GM18867 (cell line): Measurements from ENCODE around the gene SMR3A.

Experiments
- ATAC-seq: cut with Tn5 transposase; IDR thresholded peaks from one replicate; pipeline ENCODE4 v1.9.1; 2021; ENCODE audit warnings: mild to moderate bottlenecking, moderate library complexity; ENCODE audit not compliant: unreplicated experiment

SMR3A gene

GRCh38 chr4:70360460-70360859 lies at the start of gene SMR3A:
Gene SMR3A (plus strand): TSS chr4:70360760. CDS start chr4:70362116, 1,356 bp downstream.
- ATAC-seq = no peak

GRCh38 chr4:70313736-70314135 lies 46.8 kb upstream of the SMR3A start:
- ATAC-seq = no peak

- ATAC-seq = peak; percentile 93
Observed at GRCh38 chr4:70315928-70316327, 44.6 kb upstream of the SMR3A start.

- no peak for ATAC-seq
Observed at GRCh38 chr4:70326052-70326451, 34.5 kb upstream of the SMR3A start.

GRCh38 chr4:70334681-70335080 lies 25.9 kb upstream of the SMR3A start, which contains the start of gene CABS1:
Gene CABS1 (plus strand): TSS chr4:70334981. CDS start chr4:70335040, 59 bp downstream.
- no peak for ATAC-seq

- no peak for ATAC-seq
Observed at GRCh38 chr4:70336043-70336442, 24.5 kb upstream of the SMR3A start.

- no peak for ATAC-seq
Observed at GRCh38 chr4:70337886-70338420, 22.6 kb upstream of the SMR3A start.

GRCh38 chr4:70356185-70356584 lies 4.4 kb upstream of the SMR3A start:
- no peak for ATAC-seq

- no peak for ATAC-seq
Observed at GRCh38 chr4:70359115-70359661, 1.4 kb upstream of the SMR3A start.

- peak; percentile 85 for ATAC-seq
Observed at GRCh38 chr4:70364002-70364401, 3.4 kb downstream of the SMR3A start.

- ATAC-seq = no peak
Observed at GRCh38 chr4:70365479-70365878, 4.9 kb downstream of the SMR3A start.

- no peak for ATAC-seq
Observed at GRCh38 chr4:70367813-70368212, 7.3 kb downstream of the SMR3A start.

GRCh38 chr4:70371987-70372386 lies 11.4 kb downstream of the SMR3A start:
- no peak for ATAC-seq

- ATAC-seq = peak; percentile 65
Observed at GRCh38 chr4:70372760-70373159, 12.2 kb downstream of the SMR3A start.

GRCh38 chr4:70380578-70380977 lies 20.0 kb downstream of the SMR3A start:
- no peak for ATAC-seq

GRCh38 chr4:70382691-70383181 lies 22.2 kb downstream of the SMR3A start, which contains the start of gene SMR3B:
Gene SMR3B (plus strand): TSS chr4:70383131. CDS start chr4:70384511, 1,380 bp downstream.
- ATAC-seq = no peak

GRCh38 chr4:70392057-70392776 lies 31.7 kb downstream of the SMR3A start:
- peak; percentile 62 for ATAC-seq

- ATAC-seq = no peak
Observed at GRCh38 chr4:70397580-70397979, 37.0 kb downstream of the SMR3A start, which contains the start of gene OPRPN. Gene OPRPN (plus strand): TSS chr4:70397940. CDS start chr4:70399286, 1,346 bp downstream.

- peak; percentile 69 for ATAC-seq
Observed at GRCh38 chr4:70399319-70399718, 38.8 kb downstream of the SMR3A start.

GRCh38 chr4:70402762-70403161 lies 42.2 kb downstream of the SMR3A start:
- ATAC-seq = peak; percentile 53

GRCh38 chr4:70405765-70406164 lies 45.2 kb downstream of the SMR3A start:
- ATAC-seq = peak; percentile 56
